ENCODE results near the gene ASIC2.

DNA sequence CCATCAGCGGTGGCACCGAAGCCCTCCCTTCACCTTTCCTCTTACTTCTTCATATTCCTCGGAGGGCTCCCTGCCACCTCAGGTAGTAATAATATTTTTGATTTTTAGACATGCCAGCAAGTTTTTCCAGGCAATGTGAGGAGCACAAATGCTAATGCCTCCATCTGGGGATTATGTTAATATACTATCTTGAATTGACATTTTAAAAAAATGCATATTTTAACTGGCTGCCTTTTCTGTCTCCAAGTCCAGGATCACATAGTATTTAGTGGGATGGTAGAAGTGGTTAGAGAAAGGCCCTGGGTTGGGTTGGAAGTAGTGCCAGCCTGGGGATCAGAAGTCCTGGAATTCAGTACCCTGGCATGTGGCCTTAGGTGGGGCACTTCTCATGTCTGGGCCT, 154.5 kb downstream of the ASIC2 start:
- TF ChIP-seq, protein P1, sequence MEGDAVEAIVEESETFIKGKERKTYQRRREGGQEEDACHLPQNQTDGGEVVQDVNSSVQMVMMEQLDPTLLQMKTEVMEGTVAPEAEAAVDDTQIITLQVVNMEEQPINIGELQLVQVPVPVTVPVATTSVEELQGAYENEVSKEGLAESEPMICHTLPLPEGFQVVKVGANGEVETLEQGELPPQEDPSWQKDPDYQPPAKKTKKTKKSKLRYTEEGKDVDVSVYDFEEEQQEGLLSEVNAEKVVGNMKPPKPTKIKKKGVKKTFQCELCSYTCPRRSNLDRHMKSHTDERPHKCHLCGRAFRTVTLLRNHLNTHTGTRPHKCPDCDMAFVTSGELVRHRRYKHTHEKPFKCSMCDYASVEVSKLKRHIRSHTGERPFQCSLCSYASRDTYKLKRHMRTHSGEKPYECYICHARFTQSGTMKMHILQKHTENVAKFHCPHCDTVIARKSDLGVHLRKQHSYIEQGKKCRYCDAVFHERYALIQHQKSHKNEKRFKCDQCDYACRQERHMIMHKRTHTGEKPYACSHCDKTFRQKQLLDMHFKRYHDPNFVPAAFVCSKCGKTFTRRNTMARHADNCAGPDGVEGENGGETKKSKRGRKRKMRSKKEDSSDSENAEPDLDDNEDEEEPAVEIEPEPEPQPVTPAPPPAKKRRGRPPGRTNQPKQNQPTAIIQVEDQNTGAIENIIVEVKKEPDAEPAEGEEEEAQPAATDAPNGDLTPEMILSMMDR (IDR thresholded peaks at IDR 0.05; ENCODE audit: insufficient read depth, low read depth, low read length): no peak
- TF ChIP-seq EZH2 (IDR thresholded peaks at IDR 0.05; ENCODE audit: insufficient read depth, low read length): no peak

All from astrocyte (in vitro differentiated cells and primary cell).